Heart left ventricle (tissue), 13 donors: ENCODE results near the gene PLOD1.

Experiments used
- CTCF ChIP-seq, 12 donors: fragments of 200-600 bp; sonication (generic) in 4 of 12; IDR thresholded peaks; one replicate each; pipeline versions ENCODE4 v1.5.0 to v1.8.0; 2018 to 2022; ENCODE audit warnings: antibody characterized with exemption in 12 of 12, mild to moderate bottlenecking in 5 of 12
- POLR2A ChIP-seq, 2 donors: fragments of 450-650 bp; IDR thresholded peaks; one replicate each; pipeline ENCODE4 v1.6.1; 2017; ENCODE audit warnings: antibody characterized with exemption in 2 of 2, mild to moderate bottlenecking in 2 of 2, moderate library complexity in 2 of 2
- donor health status: ischemic (EF 13 %, LVEDD 7.1; RV severe dilation, severe dysfunction).
- donor health status: DM: no; HTN: yes; CAD: no.
- donor health status: DM: no; HTN: no; CAD: no.
- donor health status: ischemic (EF 25% LVEDD 6.9; RV normal size, moderate dysfunction).
- donor health status: ischemic (EF 25% LVEDD 5.7; RV mildly dilated, moderate dysfunction).
- donor health status: ischemic (EF 35%, LVEDD 5.7; RV mildly dilated, moderate dysfunction).
- donor health status: nonischemic (EF 11% LVEDD 7.7; RV severe dilation, severe dysfunction).
- donor health status: DM: yes; HTN: yes; CAD: no.
- donor health status: PGD.
- donor health status: ischemic (EF 29% LVEDD 5.4; RV normal size, mild dysfunction).
- donor health status: nonischemic (EF 23%, LVEDD 6.1; RV moderate dilation, normal function).

- no peak for TF ChIP-seq CTCF (IDR thresholded peaks at IDR 0.05)
- TF ChIP-seq POLR2A (IDR thresholded peaks at IDR 0.05): no peak
These were observed 43.8 kb downstream of the PLOD1 start for GRCh38 chr1:11978301-11978700.
